Measurements from ENCODE around the gene SLC47A2. TPM values are rescaled to one million over a fixed set of nuclear protein-coding genes. Genes with fewer than 3 reads are reported as not detected.

SLC47A2 gene
- polyA plus RNA-seq, 10 donors = 0.13 to 0.49 (median 0.24) TPM; not detected in 1

DNA sequence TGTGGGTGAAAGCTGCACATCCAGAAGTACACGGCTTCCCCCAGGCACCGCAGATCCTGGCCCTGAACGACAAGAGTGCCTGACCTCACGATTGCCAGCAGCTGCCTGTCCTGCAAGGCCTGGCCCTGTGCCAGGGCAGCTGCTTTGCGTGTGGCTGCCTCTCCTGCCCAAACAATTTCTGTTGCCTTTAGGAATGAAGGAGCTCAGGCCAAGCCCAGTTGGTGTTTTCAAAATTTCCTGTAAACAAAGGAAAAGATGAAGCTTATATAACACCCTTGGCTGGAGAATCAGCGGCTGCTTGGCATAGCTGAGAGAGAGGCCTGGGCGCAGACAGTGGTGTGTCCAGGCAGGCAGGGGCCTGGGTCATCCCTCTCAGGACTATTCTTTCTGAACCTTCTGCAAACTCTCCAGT is 11.7 kb upstream of the SLC47A2 start:
- peak; percentile 84 to 92 (median 88) for DNase-seq

DNA sequence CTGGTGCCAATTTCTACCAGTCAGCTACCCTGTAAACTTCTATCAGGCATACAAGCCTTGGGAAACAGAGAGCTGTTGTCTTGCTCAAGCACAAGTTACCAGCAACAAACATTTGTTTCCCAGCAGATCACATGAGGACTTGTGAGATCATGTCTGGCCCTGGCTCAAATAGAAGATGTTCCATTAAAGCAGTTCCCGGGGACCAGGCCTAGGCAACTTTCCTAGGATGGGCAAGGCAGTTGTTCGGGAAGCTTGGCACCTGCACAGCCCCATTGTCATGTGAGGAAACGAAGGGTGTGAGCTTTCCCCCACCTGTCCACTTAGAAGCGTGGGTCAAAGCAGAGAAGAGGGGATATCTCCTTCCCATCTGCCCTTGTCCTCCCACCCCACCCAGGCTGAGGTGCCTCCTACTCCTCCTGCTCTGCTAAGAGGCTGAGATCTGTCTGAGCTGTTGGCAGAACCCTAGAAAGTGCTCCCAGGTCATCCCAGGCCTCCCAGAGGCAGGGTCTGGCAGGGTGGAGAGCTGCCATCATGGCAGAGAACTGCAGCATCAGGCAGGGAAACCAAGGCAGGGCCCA is 11.2 kb upstream of the SLC47A2 start:
- DNase-seq = peak; percentile 87 to 94 (median 91)

DNA sequence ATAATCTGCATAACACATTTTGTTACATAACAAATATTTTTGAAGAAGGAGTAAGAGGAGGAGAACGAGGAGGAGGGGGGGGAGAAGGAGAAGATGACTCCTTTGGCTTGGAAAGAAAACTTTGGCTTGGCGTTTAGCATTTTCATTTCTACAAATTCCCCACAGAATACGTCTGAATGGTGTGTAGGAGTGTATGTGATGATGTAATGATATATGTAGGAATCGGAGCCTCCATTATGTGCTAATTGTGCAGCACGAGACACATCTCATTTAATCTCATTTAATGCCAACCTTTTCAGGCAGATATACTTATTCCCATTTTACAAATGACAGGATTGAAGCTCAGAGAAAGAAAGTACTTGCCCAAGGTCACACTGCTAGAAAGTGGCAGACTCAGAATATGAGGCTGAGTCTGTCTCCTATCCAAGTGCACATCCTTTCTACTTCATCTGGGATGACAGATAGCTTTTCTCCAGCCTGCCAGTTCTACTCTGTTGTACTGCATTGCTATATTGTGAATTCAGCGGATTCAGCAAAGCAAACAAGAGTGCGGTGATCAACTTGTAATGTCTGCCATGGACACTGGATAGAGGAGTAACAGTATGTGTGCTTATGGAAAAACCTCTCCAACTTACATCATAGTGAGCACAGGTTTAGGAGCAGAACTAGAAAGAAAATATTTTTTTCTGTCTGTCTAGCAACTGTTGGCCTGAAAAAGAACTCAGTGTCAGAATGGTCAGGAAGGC is 10.4 kb upstream of the SLC47A2 start:
- peak in 2 of 3 donors; percentile 42 to 67 for DNase-seq

DNA sequence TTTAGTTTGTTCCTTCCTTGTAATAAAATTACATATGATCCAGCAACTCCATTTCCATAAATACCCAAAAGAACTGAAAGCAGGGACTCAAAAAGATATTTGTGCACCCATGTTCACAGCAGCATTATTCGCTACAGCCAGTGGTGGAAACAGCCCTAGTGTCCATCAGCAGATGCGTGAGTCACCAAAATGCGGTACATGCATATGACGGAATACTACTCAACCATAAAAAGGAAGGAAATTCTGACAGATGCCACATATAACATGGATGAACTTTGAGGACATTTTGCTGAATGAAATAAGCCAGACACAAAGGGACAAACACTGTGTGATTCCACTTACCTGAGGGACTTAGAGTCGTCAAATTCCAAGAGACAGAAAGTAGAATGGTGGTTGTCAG is 9.1 kb upstream of the SLC47A2 start:
- DNase-seq = no peak

DNA sequence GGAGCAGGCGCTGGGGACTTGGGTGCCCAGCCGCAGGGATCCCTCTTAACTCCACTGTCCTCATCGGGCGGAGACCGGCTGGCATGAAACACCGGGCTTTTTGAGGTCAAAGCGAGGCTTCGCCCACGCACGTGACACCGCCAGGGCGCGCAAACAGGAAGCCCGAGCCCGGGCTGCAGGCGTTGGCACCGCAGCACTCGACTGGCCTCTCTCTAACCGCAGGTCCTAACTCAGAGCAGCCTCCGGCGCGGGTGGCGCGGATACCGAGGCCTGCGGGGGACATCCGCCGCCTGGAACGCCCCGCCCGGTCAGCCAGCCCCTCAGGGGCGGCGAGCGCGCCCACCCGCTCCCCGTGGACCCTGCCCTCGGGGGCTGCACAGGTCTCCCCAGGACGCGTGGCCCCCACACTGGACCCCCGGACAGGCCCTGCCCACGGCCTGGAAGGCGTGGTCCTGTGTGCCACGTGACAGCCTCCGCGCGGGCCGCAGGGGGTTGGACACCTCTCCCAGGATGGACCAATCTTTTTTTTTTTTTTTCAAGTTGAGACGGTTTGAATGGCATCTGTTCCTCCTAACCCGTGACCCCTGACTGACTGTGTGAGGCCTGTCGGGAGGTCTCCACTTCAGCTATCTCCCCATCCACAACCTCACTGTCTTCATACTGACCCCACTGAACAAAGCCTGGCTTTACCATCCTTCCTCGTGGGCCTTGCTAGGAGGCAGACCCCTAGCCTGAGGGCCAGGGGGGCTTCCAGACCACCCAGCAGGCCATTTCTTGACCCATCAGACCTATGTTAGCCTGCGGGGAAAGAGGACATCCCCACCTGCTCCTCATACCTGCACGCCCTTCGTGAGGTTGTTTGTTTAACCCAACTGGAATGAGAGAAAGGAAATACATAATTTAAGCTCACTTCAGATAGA is 8.4 kb upstream of the SLC47A2 start:
- DNase-seq = peak in 1 of 3 donors; percentile 52

DNA sequence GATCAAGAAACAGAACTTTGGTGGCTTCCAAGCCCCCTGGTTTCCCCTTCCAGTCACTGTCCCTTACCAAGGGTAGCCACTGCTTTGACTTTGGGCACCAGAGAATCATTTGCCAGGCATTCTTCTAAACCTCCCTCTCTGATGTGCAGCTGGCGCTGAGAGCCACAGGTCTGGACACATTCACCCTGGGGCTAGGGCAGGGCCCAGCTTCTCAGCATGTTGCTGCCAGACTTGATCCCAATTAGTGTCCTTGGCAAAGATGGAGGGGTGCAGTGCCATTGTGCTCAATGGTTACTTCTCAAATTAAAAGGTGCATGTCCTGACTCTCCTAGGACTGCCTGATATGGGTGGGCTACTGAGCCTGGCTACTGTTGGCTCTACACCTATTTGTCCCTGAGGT is 7.6 kb upstream of the SLC47A2 start:
- no peak for DNase-seq

DNA sequence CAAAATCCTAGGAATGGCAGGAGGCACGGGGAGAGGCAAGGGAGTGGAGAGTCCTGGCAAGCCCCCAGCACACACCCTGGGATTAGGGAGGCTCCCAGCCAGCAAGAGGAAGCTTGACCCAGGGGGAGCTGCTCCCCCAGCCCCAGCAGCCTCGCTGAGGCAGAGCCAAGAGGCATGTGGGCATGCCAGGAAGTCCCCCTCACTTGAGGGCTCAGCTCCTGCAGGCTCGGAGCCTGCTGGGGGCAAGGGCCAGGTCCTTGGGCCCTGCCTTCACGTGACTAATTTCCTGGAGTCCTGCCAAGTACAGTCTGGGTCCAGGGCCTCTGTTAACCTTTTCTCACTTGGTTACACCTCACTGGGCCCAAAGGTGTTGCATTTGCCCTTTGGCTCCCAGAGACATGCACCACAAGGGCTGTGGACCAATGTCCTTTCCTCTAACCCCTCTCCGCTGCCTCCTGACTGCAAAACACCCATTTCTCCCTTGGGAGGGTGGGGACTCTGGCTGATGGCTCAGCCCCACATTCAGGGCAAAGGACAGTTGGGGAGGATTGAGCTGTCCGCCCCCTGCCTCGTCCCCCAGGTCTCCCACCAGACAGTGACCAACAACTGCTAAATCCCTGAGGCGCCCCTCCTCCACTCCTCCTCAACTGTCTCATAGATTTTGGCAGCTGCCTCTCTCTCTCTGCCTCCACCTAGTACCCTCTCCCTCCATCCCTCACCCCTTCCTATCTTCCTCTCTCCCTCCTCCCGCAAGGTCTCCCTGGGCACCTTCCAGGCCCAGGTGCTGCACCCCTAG is 4.4 kb upstream of the SLC47A2 start:
- DNase-seq = peak in 1 of 3 donors; percentile 27

DNA sequence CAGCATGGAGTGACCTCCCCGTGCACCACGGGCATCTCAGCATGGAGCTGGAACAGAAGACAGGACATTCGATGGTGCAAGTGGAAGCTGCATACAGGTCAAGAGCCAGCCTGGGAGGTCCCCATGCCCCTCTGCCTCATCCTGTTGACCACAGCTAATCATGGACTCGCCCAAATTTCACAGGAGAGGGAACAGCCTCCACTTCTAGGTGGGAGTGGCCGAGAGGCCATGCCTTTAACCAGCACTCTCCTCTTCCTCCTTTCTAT is 3.8 kb upstream of the SLC47A2 start:
- no peak for DNase-seq

DNA sequence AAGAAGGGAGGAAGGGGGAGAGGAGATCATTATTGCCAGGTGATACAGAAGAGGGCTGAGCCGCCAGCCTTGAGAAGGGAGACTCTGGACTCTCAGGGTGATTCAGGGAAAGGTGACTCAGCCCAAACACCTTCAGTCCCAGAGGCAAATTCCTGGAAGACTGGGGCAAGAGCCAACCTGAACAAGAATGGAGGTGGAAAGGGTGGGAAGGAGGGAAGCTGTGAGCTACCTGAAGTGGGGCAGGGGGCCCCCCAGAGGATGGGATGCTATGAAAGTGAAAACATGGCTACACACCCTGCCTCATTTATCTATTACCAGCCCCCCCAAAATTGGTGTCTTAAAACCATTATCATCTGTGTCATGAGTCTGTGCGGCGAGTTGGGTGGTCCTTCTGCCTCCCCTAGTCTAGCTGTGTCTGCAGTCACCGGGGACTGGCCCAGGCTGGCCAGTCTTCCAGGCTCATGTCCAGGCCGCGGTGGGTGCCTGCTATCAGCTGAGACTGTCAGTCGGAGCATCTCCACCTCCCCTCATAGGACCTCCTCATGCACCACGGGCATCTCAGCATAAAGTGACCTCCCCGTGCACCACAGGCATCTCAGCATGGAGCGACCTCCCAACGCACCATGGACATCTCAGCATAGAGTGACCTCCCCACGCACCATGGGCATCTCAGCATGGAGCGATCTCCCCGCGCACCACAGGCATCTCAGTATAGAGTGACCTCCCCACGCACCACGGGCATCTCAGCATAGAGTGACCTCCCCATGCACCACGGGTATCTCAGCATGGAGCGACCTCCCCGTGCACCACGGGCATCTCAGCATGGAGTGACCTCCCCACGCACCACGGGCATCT is 3.2 kb upstream of the SLC47A2 start:
- DNase-seq = no peak

DNA sequence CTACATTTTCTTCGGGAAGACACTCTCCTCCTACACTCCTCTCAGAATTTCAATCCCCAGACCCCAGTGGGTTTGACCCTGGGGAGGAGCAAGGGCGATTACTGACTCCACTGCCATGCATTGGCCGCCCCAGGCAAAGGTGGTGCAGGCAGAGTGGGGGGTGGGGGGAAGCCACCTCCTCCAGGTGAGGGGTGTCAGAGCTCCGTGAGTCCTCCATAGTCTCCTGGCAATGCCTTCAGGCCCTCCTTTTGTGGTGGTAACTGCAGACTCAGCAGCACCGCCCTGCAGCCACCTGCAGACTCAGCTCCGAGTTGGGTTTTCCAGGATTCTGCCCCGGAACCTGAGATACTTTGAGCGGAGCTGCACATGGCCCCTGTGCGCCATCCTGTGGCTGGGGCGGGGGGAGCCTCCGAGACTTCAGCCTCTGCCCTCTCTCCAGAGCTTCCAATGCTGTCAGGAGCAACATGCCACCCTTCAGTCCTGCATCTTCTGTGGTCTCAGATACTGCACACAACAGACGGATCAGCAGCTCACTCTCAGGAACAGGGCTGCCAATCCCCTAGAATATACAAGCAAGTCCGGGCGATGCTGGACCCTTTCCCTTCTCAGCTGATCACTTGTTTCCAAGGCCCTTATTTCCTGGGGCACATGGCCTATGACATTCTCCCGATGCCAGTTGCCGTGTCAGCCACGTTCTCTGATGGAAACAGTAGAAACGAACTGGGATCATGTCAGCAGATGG is 2.4 kb upstream of the SLC47A2 start:
- no peak for DNase-seq

DNA sequence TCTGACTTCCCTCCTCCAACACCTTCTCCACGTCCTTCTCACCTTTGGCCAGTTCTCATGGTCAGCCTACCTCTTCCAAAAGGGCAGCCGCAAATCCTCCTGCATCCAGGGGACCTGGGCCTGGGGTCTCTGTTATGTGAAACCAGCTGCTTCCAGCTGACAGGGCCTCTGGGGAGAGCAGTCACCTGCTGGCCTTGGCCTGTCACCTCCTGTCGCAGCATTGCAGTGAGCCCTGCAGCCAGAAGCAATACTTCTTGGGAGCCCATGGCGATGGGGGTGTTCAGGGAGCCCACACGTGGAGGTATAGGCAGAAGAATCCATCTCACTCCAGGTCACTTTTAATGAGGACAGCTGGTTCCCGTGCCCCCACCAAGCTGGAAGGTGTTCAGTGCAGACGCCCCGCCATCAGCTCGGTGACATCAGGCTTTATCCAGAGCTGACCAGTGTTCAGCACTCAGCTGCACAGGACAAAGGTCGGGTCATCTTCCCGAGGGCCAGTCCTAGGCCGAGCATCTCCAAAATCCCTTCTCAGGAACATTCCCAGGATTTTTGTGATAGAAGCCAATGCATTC is 1.7 kb upstream of the SLC47A2 start:
- no peak for DNase-seq

DNA sequence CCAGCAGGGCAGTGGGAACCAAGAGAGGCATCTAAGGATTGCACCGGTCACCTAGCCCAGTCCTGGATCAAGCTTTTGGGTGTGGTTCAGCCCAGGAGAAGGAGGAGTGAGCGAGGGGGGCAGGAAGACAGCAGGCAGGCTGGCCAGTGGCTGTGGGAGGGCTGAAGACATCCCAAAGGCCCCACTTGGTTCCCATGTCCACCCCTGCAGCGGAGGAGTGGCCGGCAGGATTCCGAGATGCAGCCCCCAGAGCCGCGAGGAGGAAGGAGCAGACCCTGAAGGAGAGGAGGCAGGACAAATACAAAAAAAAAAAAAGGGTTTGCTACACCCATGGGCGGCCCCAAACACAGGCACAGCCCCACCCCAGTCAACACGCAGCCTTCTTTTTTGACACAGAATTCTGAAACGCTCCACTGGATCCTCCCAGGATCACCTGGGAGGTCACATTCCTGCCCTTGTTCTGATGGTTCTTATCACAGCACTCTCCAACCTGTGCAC is 1.1 kb upstream of the SLC47A2 start:
- DNase-seq = no peak

DNA sequence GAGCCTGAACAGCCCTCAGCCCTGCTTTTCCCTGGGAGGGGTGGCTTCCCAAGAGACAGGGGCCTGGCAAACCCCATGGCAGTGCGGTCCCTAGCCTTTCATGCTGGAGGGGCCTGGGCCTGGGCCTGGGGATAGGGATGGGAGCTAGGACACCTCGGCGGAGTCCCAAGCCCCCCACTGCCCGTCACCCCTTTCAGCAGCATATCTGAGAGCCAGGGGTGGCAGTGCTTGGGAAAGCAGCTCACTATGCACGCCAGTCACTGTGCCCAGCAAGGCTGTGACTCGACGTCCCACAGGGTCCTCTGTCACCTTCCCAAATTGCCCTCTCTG is 612 bp upstream of the SLC47A2 start:
- no peak for DNase-seq

DNA sequence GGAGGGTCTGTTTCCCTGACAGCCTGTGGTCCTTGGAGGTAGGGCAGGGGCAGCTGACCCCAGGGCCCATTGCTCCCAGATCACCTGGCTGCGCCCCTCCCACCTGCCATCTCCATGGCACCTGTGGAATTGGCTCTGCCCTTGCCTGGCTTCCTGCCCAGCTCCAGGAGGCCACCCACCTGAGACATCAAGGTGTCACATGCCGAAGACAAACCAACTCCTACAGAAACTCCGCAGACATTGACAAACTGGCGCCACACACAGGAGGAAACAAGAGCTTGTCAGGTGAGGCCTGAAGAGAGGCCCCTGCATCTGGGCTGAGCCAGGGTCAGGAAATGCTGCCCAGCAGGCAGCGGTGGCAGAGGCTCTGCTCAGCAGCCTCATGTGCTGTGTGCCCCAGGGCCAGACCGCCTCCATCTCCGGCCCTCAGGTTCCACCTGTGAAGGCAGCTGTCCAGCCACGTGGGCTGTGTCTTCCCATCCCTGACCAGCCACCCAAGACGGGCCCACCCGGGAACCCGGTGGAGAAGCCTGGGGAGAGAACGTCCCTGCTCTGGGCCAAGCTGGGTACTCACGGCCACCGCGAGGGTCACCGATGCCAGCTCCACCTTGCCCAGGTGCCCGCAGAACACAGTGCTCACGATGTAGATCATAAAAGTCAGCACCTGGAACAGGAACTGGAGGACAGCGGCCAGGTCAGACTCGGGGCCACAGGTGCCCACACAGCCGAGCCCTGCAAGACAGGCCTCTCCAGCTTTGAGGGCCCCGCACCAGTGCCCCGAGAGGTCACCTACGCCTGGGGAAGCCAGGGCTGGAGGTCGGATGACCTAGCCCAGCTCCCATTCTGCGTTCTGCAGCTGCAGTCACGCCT is 1.6 kb downstream of the SLC47A2 start:
- DNase-seq = no peak

DNA sequence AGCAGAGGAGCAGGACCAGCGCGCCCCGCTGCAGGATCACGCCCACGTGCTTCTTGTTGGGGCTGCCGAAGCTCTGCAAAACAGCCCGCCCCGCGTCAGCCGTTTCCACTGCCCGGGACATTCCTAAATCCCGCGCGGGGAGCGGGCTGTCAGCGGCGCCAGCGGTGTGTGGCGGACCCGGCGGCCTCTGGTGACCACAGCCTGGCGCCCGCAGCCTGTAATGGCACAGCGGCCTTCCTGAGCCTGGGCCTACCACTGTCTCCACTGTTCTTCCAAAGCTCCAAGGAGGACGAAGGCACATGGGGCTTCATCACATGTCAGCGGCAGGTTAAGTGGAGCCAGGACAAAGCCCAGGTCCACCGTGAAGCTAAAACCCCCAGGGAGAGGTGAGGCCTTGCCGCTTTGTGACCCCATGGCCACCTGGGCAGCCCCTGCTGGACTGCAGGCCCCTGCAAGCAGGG is 2.5 kb downstream of the SLC47A2 start:
- DNase-seq = no peak

DNA sequence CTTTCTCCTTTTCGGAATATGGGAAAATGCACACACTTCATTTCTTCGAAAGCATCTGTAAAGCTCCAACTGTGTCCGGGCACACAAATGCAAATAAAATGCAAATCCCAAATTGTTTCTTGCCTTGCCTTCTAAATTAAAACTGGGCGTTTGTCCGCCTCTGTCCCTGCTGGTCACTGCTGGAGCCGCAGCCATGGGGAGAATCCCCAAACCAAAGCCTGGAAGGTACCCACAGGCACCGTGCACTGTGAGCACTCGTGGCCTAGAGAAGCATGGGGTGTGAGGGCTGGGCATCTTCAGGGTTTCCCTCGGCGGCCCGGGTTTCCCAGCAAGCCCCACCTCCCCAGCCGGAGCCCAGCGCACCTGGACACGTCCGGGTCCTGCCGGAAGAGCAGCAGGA is 2.9 kb downstream of the SLC47A2 start:
- DNase-seq = no peak

DNA sequence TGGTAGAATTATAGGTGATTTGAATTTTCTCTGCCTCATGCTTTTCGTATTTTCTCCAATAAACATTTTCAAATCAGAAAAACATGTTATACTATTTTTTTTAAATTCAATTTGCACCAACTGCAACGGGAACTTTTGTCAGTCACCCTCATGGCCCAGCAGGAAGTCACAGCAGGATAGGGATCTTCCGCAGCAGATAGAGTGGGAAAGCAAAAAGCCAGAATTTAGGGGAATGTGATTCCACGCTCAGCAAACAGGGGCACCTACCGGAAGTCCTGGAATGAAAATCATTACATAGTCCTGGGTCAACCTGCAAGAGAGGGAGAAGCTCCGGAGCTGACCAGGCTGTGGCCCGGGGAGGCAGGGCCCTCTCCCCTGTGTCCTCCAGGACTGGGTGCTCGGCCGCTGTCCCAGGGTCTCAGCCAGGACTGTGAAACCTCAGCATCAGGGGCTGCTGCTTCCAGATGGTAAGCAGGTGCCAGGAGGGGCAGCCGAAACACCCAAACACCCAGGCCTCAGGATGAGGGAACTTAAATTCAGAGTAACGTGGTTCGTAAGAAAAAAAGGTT is 3.9 kb downstream of the SLC47A2 start:
- no peak for DNase-seq

DNA sequence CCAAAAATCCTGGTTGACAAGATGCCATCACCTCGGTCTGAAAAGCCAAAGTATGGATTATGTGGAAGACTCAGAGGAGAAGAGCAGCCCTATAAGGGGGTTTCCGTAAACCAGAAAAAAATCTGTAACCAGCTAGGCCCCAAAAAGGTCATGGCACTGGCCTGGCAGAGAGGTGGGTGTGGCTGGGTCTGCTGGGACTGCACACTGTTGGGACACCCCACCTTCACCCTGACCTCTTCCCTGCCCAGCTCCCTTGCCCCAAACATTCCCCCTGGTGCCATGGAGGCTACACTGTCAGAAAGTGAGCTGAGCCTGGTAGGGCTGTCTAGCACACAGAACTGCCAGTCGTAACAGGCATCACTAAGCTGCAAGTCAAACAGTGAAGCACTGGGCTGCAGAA is 6.5 kb downstream of the SLC47A2 start:
- DNase-seq = no peak
